Mucosa of descending colon (tissue), 3 donors: ENCODE data around the gene GNG7. TPM values are rescaled to one million over a fixed set of nuclear protein-coding genes. Genes with fewer than 3 reads are reported as not detected.
"Not testable (repeated sequence)": the region's sequence is repeated elsewhere in the genome, so short reads cannot be mapped to it uniquely, and the experiment has no call there.

ENCODE experiments used
- ATAC-seq: fragments of 200-7000 bp; cut with Tn5 transposase; one replicate; pipeline ENCODE4 v1.9.1; 2020; ENCODE audit warnings: mild to moderate bottlenecking, moderate library complexity
- DNase-seq, 3 donors: peaks; one replicate each; pipeline ENCODE4 v3.0.0-alpha.2; 2020
- H3K36me3 ChIP-seq: fragments of 200-600 bp; one replicate; pipeline ENCODE4 v1.8.0; 2021; ENCODE audit warnings: low read depth, mild to moderate bottlenecking
- H3K4me1 ChIP-seq: fragments of 200-600 bp; one replicate; pipeline ENCODE4 v1.8.0; 2021; ENCODE audit warnings: low read depth, mild to moderate bottlenecking
- H3K4me3 ChIP-seq: fragments of 200-600 bp; one replicate; pipeline ENCODE4 v1.8.0; 2021; ENCODE audit warnings: mild to moderate bottlenecking
- H3K9me3 ChIP-seq: fragments of 200-600 bp; one replicate; pipeline ENCODE4 v1.8.0; 2021; ENCODE audit warnings: mild to moderate bottlenecking
- CTCF ChIP-seq: fragments of 200-600 bp; IDR thresholded peaks from one replicate; pipeline ENCODE4 v1.8.0; 2022; ENCODE audit warnings: antibody characterized with exemption, mild to moderate bottlenecking
- intact Hi-C, 2 donors: fragments of 100-400 bp; cut with DNase I in 1 of 2; cut with micrococcal nuclease in 1 of 2; formaldehyde crosslinking; loops; one replicate each; pipeline versions ENCODE4 v1.11.0 to v1.11.1; 2022; cut with DNase I, micrococcal nuclease
- total RNA-seq, 3 donors: library from RNA; stranded (reverse); fragmentation: NEBNext Ultra II Directional in 2 of 3; extraction: Animal tissue kit (Norgen Biotek cat#: 25700) in 2 of 3; gene quantifications; one replicate each; pipeline versions ENCODE4 v1.2.1 to v1.2.4, GENCODE V29; 2021 to 2023
- donor health status: DM: no; HTN: no; CAD: no; lungs with moderate emphysema.
- donor health status: DM: no; HTN: no; CAD: no.
- donor health status: DM: no; HTN: yes; CAD: no.

GNG7 gene
- total RNA-seq, 3 donors from 2014 or later, result 2.5 to 6.9 (median 2.9) TPM

GRCh38 chr19:2524361-2524839 is 178.1 kb downstream of the GNG7 start:
- TF ChIP-seq CTCF, result no peak
- Histone ChIP-seq H3K4me3 (no peak overlapping the region), H3K9me3 (no peaks in the 10 kb centered on the region), H3K36me3 (no peaks in the 10 kb centered on the region), H3K4me1 (no peaks in the 10 kb centered on the region)
- DNase-seq (no peak), ATAC-seq (no peak)
- intact Hi-C loops, result no loop called here

GRCh38 chr19:2523630-2524311 is 178.7 kb downstream of the GNG7 start:
- Histone ChIP-seq H3K9me3 (no peaks in the 10 kb centered on the region), H3K4me3 (no peak overlapping the region), H3K36me3 (no peaks in the 10 kb centered on the region), H3K4me1 (no peaks in the 10 kb centered on the region)
- intact Hi-C loops, result no loop called here
- no peak for ATAC-seq
- TF ChIP-seq CTCF, result no peak
- no peak for DNase-seq

- DNase-seq (no peak), ATAC-seq (no peak)
- TF ChIP-seq CTCF, result no peak
- Histone ChIP-seq H3K4me3 (no peak overlapping the region), H3K4me1 (no peaks in the 10 kb centered on the region), H3K9me3 (no peaks in the 10 kb centered on the region), H3K36me3 (no peaks in the 10 kb centered on the region)
- intact Hi-C loops, result no loop called here
Measured at GRCh38 chr19:2519482-2519881, 183.0 kb downstream of the GNG7 start.

- H3K36me3 ChIP-seq, DNase-seq, ATAC-seq, H3K9me3 ChIP-seq, intact Hi-C loops, H3K4me1 ChIP-seq, H3K4me3 ChIP-seq: not testable (repeated sequence)
Measured at GRCh38 chr19:2518856-2519255, 183.6 kb downstream of the GNG7 start.

- Histone ChIP-seq H3K9me3 (no peaks in the 10 kb centered on the region), H3K4me1 (no peaks in the 10 kb centered on the region), H3K4me3 (no peak overlapping the region), H3K36me3 (no peaks in the 10 kb centered on the region)
- intact Hi-C loops, result no loop called here
- no peak for DNase-seq
- no peak for ATAC-seq
- no peak for TF ChIP-seq CTCF
Measured at GRCh38 chr19:2517881-2518601, 184.5 kb downstream of the GNG7 start.

- Histone ChIP-seq H3K4me1 (no peaks in the 10 kb centered on the region), H3K9me3 (no peaks in the 10 kb centered on the region), H3K4me3 (no peak overlapping the region), H3K36me3 (no peaks in the 10 kb centered on the region)
- intact Hi-C loops, result no loop called here
- TF ChIP-seq CTCF, result no peak
- no peak for DNase-seq
- no peak for ATAC-seq
Measured at GRCh38 chr19:2516727-2517126, 185.8 kb downstream of the GNG7 start.
